ENCODE results near the gene FAM163A.

Gene FAM163A

GRCh38 chr1:179753061-179753460 lies 10.0 kb downstream of the FAM163A start:
- no peak for DNase-seq

DNA sequence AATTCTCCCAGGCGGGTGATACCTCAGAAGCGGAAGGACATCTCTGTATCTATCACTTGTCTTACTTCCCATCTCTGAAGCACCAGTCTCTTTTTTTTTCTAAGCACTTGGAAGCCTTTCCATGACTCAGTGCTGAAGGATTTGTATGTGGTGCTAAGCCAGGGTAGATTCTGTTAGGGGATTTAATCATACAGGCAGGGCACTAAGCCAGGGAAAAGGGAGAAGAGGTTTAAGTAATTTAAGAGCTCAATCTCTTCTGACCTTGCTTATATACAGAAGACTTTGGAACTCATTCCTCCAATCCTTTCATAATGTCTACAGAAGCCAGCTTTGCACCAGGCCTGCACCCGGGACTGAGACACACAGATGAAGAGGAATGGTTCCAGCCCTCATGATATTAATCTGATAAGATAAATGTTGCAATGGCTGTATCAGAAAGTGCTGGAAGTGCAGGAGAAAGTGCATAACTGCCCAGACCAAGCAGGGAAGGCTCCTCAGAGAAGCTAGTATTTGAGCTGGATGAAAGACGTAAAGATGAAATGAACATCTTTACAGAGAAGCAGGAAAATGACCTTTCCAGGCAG lies 11.0 kb downstream of the FAM163A start:
- DNase-seq = no peak

- no peak for DNase-seq
These were observed 14.8 kb downstream of the FAM163A start for GRCh38 chr1:179757933-179758332.

DNA sequence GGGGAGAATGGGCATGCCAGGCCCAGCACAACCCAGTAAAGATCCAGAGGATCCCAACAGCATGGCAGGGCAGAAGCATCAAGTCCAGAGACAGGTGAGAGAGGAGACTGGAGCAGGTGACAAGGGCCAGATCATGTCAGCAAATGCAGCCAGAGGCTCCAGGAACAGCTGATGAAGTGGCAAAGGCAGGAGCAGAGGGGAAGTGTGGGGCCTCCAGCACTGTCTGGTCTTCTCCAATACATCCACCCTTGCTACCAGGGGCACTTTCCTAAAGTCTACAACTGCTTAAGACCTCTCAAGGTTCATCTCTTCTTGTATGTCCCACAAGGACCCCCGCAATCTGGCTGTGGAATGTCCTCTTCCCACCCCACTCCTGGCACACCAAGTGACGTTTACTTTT lies 17.4 kb downstream of the FAM163A start:
- DNase-seq = no peak

- no peak for DNase-seq
These were observed 18.2 kb downstream of the FAM163A start for GRCh38 chr1:179761296-179761695.

DNA sequence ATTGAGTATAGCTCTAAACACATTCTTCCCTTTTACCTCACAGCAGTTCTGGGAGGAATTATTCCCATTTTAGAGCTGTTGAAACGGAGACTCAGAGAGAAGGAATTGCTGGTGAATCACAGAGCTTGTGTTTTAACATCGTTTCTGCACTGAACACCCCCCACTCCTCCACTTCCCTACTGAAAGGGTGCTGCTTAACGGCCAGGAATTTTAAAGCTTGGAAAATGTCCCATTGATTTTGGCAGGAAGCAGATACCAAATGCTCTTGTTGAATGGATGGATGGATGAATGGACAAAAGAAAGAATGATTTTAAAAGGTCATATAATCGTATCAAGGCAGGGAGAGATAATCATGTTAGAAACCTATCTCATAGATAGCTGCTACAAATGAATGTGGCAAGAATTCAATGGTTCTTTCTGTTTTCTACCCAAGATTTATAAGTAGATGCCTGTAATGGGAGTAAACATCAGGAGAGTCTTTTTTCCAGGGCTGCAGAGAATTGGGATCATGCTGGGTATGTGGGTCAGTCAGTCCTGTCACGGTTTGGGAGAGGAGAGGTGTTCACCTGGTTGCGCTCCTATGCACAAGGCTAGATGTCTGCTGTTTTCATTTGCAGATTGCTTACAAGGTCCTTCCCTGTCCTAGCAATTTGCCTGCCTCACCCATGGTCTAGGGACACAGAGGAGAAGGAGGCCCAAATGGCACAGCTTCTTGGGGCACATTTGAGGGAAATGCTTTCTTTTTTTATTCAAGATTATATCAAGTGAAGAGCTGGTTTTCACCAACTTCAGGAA lies 19.0 kb downstream of the FAM163A start:
- no peak for DNase-seq

DNA sequence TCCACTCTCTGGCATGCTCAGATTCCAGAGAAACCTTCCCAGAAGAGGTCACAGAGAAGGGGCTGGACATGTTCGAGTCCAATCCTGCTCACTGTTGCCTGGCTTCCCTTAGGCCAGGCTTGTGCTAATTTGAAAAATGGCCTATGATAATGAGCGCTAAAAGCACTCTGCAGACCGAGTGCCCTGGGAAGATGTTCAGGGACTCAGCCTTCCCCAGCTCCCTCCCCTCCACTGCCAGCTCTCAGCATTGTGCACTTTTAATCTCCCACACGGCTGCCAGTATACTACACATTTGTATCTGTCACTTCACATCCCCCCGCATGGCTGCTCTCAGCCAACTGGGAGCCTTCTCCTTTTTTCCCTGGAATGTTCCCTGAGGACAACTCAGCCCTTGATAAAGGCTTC lies 24.1 kb downstream of the FAM163A start:
- DNase-seq = no peak

GRCh38 chr1:179767996-179768395 lies 24.9 kb downstream of the FAM163A start:
- no peak for DNase-seq

DNA sequence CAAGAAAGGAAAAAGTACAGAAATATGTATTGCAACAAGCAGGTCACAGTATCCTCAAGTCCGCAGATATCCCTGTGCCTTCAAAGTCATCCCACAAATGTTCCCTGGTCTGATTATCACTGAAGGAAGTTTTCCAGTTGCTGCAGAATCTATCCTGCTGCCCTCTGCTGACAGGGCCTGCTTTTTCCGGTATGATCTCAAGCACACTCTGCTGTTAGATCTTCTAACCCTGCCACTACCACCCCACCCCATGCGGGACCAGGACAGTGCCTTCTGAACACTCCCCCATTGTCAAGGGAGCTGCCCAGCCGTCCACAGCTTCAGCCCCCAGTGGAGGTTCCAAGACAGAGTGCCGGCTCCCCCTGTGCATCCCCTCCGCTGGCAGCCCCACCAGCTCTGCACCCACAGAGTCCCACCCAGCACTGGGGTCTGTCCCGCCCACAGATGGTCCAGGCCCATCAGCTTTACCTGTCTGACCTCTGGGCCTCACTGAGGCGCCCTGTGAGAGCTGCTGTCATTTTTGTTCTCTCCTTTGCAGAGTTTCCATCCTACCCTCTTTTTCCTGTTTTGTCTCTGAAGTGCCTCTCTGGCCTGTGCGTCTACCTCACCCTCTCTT lies 27.9 kb downstream of the FAM163A start:
- DNase-seq = no peak

DNA sequence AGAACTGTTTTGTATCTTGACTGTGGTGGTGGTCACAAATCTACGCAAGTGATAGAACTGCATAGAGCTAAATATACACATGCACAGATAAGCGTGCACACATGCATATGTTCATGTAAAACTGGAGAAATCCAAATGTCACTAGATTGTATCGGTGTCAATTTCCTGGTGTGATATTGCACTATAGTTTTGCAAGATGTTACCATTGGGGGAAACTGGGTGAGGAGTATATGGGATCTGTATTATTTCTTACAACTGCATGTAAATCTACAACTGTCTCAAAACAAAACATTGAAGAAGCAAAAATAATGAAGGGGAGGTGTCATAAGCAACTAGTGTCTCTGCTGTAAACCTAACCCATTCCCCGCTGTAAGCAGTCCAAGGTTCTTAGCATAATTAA lies 30.2 kb downstream of the FAM163A start:
- no peak for DNase-seq

DNA sequence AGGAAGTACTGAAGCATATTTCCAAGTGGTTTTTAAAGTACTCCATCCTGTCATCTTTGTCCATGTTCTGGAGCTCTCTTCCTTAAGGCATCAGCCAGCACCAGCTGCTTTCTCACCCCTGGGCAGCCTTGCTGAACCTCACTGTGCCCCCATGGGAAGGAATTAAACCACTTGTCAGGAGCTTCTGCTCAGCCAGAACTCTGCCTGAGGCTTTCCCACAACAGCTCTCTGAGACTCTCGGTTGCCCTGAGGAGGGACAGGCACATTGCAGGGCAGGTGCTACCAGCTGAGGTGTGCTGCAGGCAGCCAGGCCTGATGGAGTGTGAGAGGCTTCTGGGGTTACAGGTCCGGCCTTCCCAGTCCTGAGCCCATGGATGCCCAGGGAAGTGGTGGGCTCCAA lies 30.9 kb downstream of the FAM163A start:
- DNase-seq = peak; percentile 59 to 61

DNA sequence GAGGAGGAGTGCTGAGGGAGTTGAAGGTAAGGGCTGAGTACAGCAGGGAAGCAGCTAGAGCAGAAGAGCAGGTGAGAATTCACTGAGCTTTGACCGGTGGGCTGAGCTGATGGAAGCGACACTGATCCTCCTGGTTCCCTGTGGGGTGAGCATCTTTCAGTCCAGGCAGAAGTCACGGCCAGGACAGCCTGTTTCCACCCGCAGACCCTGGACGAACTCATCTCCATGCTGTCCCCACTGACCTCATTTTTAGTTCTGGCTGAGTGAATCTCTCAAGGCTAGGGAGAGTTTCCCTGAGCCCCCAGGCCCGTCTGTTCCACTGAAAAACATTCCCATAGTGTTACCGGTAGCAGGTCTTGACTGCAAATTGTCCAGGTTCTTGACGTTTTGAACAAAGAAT lies 31.5 kb downstream of the FAM163A start:
- no peak for DNase-seq

DNA sequence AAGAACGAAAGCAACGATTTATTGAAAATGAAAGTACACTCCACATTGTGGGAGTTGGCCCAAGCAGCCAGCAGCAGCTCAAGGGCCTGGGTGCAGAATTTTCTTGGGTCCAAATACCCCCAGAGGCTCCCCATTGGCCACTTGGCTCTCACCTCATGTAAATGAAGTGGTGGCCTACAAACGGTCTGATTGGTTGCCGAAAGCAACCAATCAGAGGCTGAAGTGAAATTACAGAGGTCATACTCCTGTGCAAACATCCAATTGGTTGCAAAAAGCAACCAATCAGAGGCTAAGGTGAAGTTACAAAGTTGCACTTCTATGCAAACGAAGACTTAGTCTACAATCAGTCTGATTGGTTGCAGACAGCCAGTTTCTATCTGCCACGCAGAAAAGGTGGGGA lies 31.9 kb downstream of the FAM163A start:
- no peak for DNase-seq

DNA sequence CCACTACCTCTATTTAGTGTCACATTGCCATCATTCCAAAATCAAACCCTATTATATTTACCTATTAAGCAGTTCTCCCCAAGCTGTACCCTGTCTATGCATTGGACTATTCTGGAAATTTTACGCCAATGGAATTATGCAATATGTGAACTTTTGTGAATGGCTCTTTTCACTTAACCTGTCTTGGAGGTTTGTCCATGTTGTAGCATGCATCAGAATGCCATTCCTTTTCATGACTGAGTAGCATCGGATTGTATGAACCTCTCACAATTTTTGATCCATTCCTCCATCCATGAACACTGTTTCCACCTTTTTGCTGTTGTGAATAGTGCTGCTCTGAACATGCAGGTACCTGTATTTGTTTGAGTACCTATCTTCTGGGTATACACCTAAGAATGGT lies 33.7 kb downstream of the FAM163A start:
- DNase-seq = no peak

GRCh38 chr1:179777731-179778130 lies 34.6 kb downstream of the FAM163A start:
- no peak for DNase-seq

DNA sequence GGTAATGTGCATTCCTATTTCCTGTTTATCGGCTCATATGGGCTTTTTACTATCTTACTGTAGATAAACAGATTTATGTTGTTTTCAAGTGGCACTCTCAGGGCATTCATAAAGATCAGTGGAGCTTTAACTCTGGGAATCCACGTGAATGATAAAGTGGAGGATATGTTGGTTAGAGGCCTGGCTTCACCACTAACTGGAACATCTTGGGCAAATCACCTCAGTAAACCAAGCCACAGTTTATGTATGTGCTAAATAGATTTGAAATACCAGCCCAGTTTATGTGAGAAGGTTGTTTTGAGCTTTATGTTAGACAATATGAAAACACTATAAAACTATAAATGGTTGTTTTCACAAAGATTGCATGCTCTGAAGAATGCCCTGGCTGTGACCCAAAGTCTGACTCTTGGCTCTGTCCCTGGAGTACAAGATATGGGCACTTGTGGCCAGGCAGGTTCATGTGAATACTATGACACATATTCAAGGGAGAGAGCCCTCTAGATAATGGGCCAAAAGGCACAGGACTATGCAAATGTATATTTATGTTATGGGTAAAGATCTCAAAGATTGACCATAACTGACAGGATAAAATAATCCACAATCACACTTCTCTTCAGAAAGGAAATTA lies 36.7 kb downstream of the FAM163A start:
- peak; percentile 65 to 67 for DNase-seq

DNA sequence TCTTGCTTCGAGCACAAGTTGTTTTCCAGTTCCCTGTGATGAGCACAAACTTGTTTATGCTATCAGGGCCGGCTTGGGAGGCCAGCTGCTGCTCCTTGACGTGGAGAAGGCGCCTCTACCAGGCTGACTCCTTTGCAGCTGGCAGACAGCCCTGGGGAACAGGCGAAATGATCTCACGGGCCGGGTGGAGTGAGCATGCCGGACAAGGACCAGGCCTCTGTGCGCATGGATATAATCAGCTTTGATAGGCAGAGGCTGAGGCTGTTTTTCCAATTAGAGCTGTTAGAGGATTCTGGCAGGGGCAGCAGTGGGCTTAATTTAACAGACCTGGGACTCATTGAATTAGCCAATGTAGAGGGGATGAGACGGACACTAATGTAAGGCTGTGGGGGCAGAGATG lies 38.9 kb downstream of the FAM163A start:
- no peak for DNase-seq

DNA sequence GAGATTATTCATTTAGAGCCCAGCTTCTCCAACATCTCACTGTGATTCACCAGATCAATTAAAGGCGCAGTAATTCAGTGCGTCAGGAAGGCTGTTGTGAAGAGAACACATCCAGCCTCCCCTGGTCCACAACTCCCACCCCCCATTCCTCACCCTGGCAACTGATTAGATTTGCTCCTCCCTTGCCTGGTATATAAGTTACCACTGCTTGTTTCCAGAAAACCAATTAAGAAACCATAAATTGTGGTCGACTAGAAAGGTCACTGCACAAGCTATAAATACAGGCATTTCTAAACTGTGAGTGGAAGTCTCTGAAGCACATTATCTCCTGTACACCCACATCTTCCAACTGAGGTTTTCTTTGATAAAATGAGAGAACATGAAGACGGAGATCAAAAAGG lies 41.9 kb downstream of the FAM163A start:
- no peak for DNase-seq

DNA sequence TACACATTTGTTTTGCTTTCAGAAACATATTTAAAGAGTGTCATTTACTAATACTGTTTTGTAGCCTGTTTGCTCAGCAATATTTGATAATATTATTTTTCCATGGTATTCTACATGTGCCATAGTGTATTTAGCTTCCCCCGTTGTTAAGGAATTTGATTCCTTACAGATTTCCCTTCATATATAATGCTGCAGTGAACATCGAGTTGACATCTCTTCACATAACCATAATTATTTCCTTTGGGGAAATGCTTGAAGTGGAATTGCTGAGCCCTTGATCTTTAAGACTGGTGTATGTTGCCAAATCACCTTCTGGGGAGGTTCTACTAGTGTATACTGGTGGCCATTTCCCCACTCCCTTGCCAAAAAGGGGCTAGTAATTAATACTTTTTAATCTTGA lies 42.6 kb downstream of the FAM163A start:
- no peak for DNase-seq

- no peak for DNase-seq
These were observed 44.0 kb downstream of the FAM163A start for GRCh38 chr1:179786815-179787685.

GRCh38 chr1:179788259-179788658 lies 45.2 kb downstream of the FAM163A start:
- no peak for DNase-seq

DNA sequence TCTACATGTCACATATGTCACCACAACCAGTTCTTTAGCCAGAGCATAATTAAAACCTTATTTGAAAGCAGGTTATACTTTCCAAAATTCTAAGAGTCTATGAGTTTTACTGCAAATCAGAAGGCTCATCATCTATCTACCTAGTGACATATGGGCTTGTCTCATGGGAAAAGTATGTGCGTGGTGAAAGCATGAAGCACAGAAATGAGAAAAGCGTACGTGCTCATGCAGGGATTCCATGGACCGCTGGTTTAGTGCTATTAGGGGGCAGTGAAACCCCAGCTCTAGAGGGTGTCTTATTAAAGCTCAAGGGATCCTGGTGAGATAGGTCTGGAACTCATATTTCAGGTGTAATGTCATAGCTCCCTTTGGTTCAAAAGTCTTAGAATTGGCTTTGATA lies 50.2 kb downstream of the FAM163A start:
- no peak for DNase-seq

DNA sequence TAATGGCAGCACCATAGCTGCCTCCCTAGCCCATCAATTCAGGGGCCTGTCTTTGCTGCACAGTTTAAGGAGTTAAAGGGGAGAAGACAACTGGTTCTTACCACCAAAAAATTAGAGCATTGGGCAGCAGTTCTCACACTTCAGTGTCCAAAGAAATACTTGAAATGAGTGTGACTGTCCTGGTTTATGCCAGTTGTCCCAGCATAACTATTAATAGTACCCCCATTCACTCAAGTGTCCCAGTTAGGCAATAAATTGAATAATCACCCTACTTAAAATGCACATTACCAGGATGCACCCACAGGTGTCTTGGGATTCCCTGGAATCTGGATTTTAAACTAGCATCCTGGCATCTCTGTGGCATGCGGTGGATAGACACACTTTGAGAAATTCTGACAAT lies 51.1 kb downstream of the FAM163A start:
- DNase-seq = no peak

All from NCI-H187 (cell line).